GM12878 (cell line): ENCODE data around the gene TIE1. TPM values are rescaled to one million over a fixed set of nuclear protein-coding genes. Genes with fewer than 3 reads are reported as not detected.

Experiments
- ATAC-seq: fragments of 200-7000 bp; cut with Tn5 transposase; 3 replicates; pipeline ENCODE4 v1.9.1; 2020; ENCODE audit warnings: mild to moderate bottlenecking, moderate library complexity
- BruUV-seq: library from RNA; stranded (reverse); fragments of 400-500 nt; replicated peaks from 2 replicates; lab custom pipeline; 2021; lab: Mats Ljungman, UMichigan
- CTCF ChIA-PET: fragments of 300-600 bp; sonication (Branson Sonifier 250); formaldehyde crosslinking; extraction: SDS; loops from one replicate; lab custom pipeline; 2021; ENCODE audit warnings: inconsistent platforms; lab: Yijun Ruan, JAX
- POLR2A ChIA-PET: fragments of 350-600 bp; formaldehyde crosslinking; extraction: SDS; loops from one replicate; lab custom pipeline; 2021; ENCODE audit warnings: inconsistent platforms; lab: Charles Lee
- RAD21 ChIA-PET: fragments of 300-600 bp; sonication (Branson Sonifier 250); formaldehyde crosslinking; loops from one replicate; lab custom pipeline; 2023; ENCODE audit warnings: antibody characterized with exemption; ENCODE audit not compliant: unreplicated experiment; lab: Charles Lee
- SMC1A ChIA-PET: fragments of 300-600 bp; sonication (Branson Sonifier 250); formaldehyde crosslinking; loops from one replicate; lab custom pipeline; 2023; ENCODE audit not compliant: unreplicated experiment, uncharacterized antibody; lab: Charles Lee
- DNase-seq: peaks from one replicate; pipeline ENCODE4 v3.0.0-alpha.2; 2011; ENCODE audit warnings: low read depth, low spot score
- FAIRE-seq: peaks from 3 replicates; lab custom pipeline; 2011; peaks lifted over from hg19 to GRCh38; lab: Jason Lieb, UNC
- H2AFZ ChIP-seq: 2 replicates; pipeline ENCODE4 v1.6.0; 2011; ENCODE audit warnings: low read depth, low read length, control low read depth; ENCODE audit not compliant: control insufficient read depth
- H3K27ac ChIP-seq: 2 replicates; pipeline ENCODE4 v1.5.1; 2011; ENCODE audit warnings: control low read depth; ENCODE audit not compliant: control insufficient read depth, insufficient read depth
- H3K27me3 ChIP-seq, 2 experiments: replicated peaks in 1 of 2; 2 replicates each; pipeline versions ENCODE4 v1.6.0 to v1.6.1; 2011; ENCODE audit warnings: low read length in 1 of 2; ENCODE audit not compliant: control insufficient read depth in 2 of 2, insufficient read depth in 2 of 2
- H3K36me3 ChIP-seq, 2 experiments: 2 replicates each; pipeline ENCODE4 v1.5.1; 2011; ENCODE audit warnings: low read length in 1 of 2; ENCODE audit not compliant: control insufficient read depth in 2 of 2, insufficient read depth in 2 of 2
- H3K4me1 ChIP-seq: 2 replicates; pipeline ENCODE4 v1.6.1; 2011; ENCODE audit warnings: mild to moderate bottlenecking, low read length, moderate library complexity, mixed read lengths; ENCODE audit not compliant: control insufficient read depth, insufficient read depth
- H3K4me2 ChIP-seq: 2 replicates; pipeline ENCODE4 v1.6.0; 2011; ENCODE audit warnings: control low read depth; ENCODE audit not compliant: control insufficient read depth, insufficient read depth
- H3K4me3 ChIP-seq: fragments of 200-600 bp; sonication (generic); 2 replicates; pipeline ENCODE4 v1.5.1; 2016
- H3K79me2 ChIP-seq: 2 replicates; pipeline ENCODE4 v1.6.0; 2011; ENCODE audit warnings: low read length; ENCODE audit not compliant: control insufficient read depth, insufficient read depth
- H3K9ac ChIP-seq: 2 replicates; pipeline ENCODE4 v1.8.0; 2011; ENCODE audit warnings: low read length, control low read depth, mixed read lengths; ENCODE audit not compliant: control insufficient read depth, insufficient read depth
- H3K9me3 ChIP-seq: replicated peaks from 3 replicates; pipeline ENCODE4 v1.5.1; 2011; ENCODE audit warnings: mild to moderate bottlenecking, low read length; ENCODE audit not compliant: control insufficient read depth, insufficient read depth
- H4K20me1 ChIP-seq: 2 replicates; pipeline ENCODE4 v1.6.0; 2011; ENCODE audit not compliant: control insufficient read depth, insufficient read depth
- BMI1 ChIP-seq: fragments of 450-650 bp; IDR thresholded peaks from 2 replicates; pipeline ENCODE4 v1.6.1; 2016; ENCODE audit warnings: mild to moderate bottlenecking, moderate library complexity, borderline replicate concordance
- CHD1 ChIP-seq: IDR thresholded peaks from 2 replicates; pipeline ENCODE4 v1.6.1; 2012; ENCODE audit warnings: low read depth, low read length, improper control_type of control experiment
- ELK1 ChIP-seq: IDR thresholded peaks from 2 replicates; pipeline ENCODE4 v1.6.1; 2012; ENCODE audit warnings: low read depth, low read length, improper control_type of control experiment
- EP300 ChIP-seq, 2 experiments: fragments of 150-350 bp in 1 of 2; IDR thresholded peaks; 2 replicates each; pipeline ENCODE4 v1.6.1; 2011 to 2012; ENCODE audit warnings: low read depth in 2 of 2, low read length in 2 of 2, borderline replicate concordance in 1 of 2, improper control_type of control experiment in 1 of 2, inconsistent platforms in 1 of 2; ENCODE audit not compliant: control insufficient read depth in 1 of 2
- FOS ChIP-seq: IDR thresholded peaks from 3 replicates; pipeline ENCODE4 v1.6.1; 2011; ENCODE audit warnings: borderline replicate concordance; ENCODE audit not compliant: insufficient read length; ENCODE audit errors: extremely low read depth
- GATAD2B ChIP-seq: fragments of 450-650 bp; conservative IDR thresholded peaks from 2 replicates; pipeline ENCODE4 v1.6.1; 2017; ENCODE audit warnings: low read depth, mild to moderate bottlenecking, moderate library complexity
- IRF3 ChIP-seq: fragments of 450-650 bp; IDR thresholded peaks from 2 replicates; pipeline ENCODE4 v1.6.1; 2014; ENCODE audit warnings: mild to moderate bottlenecking
- RBBP5 ChIP-seq: fragments of 200-600 bp; sonication (generic); conservative IDR thresholded peaks from 2 replicates; pipeline ENCODE4 v1.6.1; 2016
- ZNF384 ChIP-seq: IDR thresholded peaks from 2 replicates; pipeline ENCODE4 v1.6.1; 2012; ENCODE audit warnings: low read depth, mild to moderate bottlenecking, low read length, improper control_type of control experiment, borderline replicate concordance
- WGBS: methylation state at CpG from one replicate; pipeline ENCODE4 v1.1.6; 2016; ENCODE audit warnings: low lambda C conversion rate; ENCODE audit not compliant: insufficient replicate concordance, insufficient coverage; ENCODE audit errors: missing lambda C conversion rate; 5-methylcytosine and 5-hydroxymethylcytosine counted together
- in situ Hi-C: fragments of 300-500 bp; cut with MboI; formaldehyde crosslinking; loops from 9 replicates; pipeline ENCODE4 v1.14.3; 2018; ENCODE audit warnings: mixed read lengths
- intact Hi-C: fragments of 100-400 bp; cut with micrococcal nuclease; formaldehyde crosslinking; loops from one replicate; pipeline ENCODE4 v1.14.2; 2022; ENCODE audit not compliant: unreplicated experiment
- polyA plus RNA-seq, 11 experiments: library from polyadenylated mRNA; depleted of rRNA in 4 of 11; unstranded in 6 of 11; stranded (reverse) in 5 of 11; fragments of >200 nt; fragmentation: Nextera tagmentation in 4 of 11; fragmentation: Illumina TruSeq in 1 of 11; extraction: Ambion mirVana in 4 of 11; extraction: Trizol in 1 of 11; gene quantifications; 1 replicate in 1 of 11; 2 replicates in 10 of 11; pipeline versions ENCODE4 v1.2.1 to v1.2.3, GENCODE V29; 2011 to 2016; ENCODE audit warnings: inconsistent platforms in 2 of 11, missing spikeins in 2 of 11, low read depth in 1 of 11
- total RNA-seq, 4 experiments: library from RNA; depleted of rRNA in 3 of 4; stranded (reverse); fragments of >200 nt in 3 of 4; fragmentation: Illumina TruSeq in 1 of 4; extraction: Trizol in 1 of 4; gene quantifications; 2 replicates each; pipeline versions ENCODE4 v1.2.1 to v1.2.3, GENCODE V29; 2013 to 2021

Gene TIE1
- total and polyA plus RNA-seq, 10 of the 15 experiments (the other 5 are each of a cell fraction or from before 2014, with no cell fraction given): 0.26 to 3.9 (median 1.3) TPM

GRCh38 chr1:43352351-43352705 lies 51.5 kb downstream of the TIE1 start:
- no peak for FAIRE-seq
- no peaks in the 10 kb centered on the region for H4K20me1 ChIP-seq
- 89% methylated on average over 2 of the region's 2 CpGs for WGBS
- no peak overlapping the region for H3K9ac ChIP-seq
- BruUV-seq: no TSS peak
- ATAC-seq: no peak
- no peak overlapping the region for H2AFZ ChIP-seq
- DNase-seq: no peak
- H3K4me2 ChIP-seq: no peak overlapping the region
- RAD21 ChIA-PET: no interaction called here
- intact Hi-C loops: no loop called here
- no peak overlapping the region for H3K4me3 ChIP-seq
- in situ Hi-C loops: no loop called here
- H3K36me3 ChIP-seq: no peaks in the 10 kb centered on the region
- POLR2A ChIA-PET: no interaction called here
- no peaks in the 10 kb centered on the region for H3K4me1 ChIP-seq
- no peak overlapping the region for H3K27ac ChIP-seq
- no peaks in the 10 kb centered on the region for H3K27me3 ChIP-seq
- no peaks in the 10 kb centered on the region for H3K9me3 ChIP-seq
- CTCF ChIA-PET: no interaction called here
- TF ChIP-seq EP300 (IDR thresholded peaks at IDR 0.05; ENCODE audit: borderline replicate concordance in 1 of 2, control insufficient read depth in 1 of 2, low read depth in 2 of 2, low read length in 2 of 2) (no peak), RBBP5 (no peak), IRF3 (no peak)
- TF ChIP-seq, all 136 proteins: peak for 0
- no peaks in the 10 kb centered on the region for H3K79me2 ChIP-seq
- SMC1A ChIA-PET: interaction anchor here (2.4 kb wide), 1 partner anchor 113 kb away, joined by 11 read pairs; no protein-coding TSS in a partner anchor

- peaks cover 1% of the 10 kb centered on the region; the same call in 1 of the 2 replicates for H3K79me2 ChIP-seq
- WGBS: 70% methylated on average over 3 of the region's 3 CpGs
- POLR2A ChIA-PET: no interaction called here
- H3K4me3 ChIP-seq: no peak overlapping the region
- H4K20me1 ChIP-seq: no peaks in the 10 kb centered on the region
- BruUV-seq: no TSS peak
- H3K36me3 ChIP-seq: no peaks in the 10 kb centered on the region
- no peak overlapping the region for H3K4me2 ChIP-seq
- H2AFZ ChIP-seq: no peak overlapping the region
- no peaks in the 10 kb centered on the region for H3K4me1 ChIP-seq
- no peak overlapping the region for H3K9ac ChIP-seq
- DNase-seq (no peak), ATAC-seq (no peak), FAIRE-seq (no peak)
- RAD21 ChIA-PET: interaction anchor here (2.2 kb wide), 1 partner anchor 114 kb away, joined by 6 read pairs; no protein-coding TSS in a partner anchor
- H3K27me3 ChIP-seq: no peaks in the 10 kb centered on the region
- no peak for TF ChIP-seq BMI1
- TF ChIP-seq ELK1: no peak
- no peak for TF ChIP-seq CHD1
- TF ChIP-seq ZNF384: no peak
- TF ChIP-seq IRF3: no peak
- no peak for TF ChIP-seq GATAD2B
- TF ChIP-seq FOS: no peak
- CTCF ChIA-PET: interaction anchor here (1.2 to 1.6 kb wide), 2 partner anchors 13 to 15 kb away, joined by 3 read pairs; partner anchors contain the start of gene ELOVL1
- intact Hi-C loops: no loop called here
- H3K27ac ChIP-seq: no peak overlapping the region
- SMC1A ChIA-PET: interaction anchor here (2.4 kb wide), 1 partner anchor 113 kb away, joined by 11 read pairs; no protein-coding TSS in a partner anchor
- in situ Hi-C loops: no loop called here
- no peaks in the 10 kb centered on the region for H3K9me3 ChIP-seq
These were observed 52.1 kb downstream of the TIE1 start for GRCh38 chr1:43352881-43353280.
